ENCODE measurements around the gene CD44.

The CD44 gene

GRCh38 chr11:35126000-35126878 lies 12.7 kb upstream of the CD44 start:
- Histone ChIP-seq H3K79me2 (ENCODE audit: insufficient read depth, low read length) (no peaks in the 10 kb centered on the region), H3K9me3 (ENCODE audit: insufficient read depth, low read length, severe bottlenecking) (no peaks in the 10 kb centered on the region), H3K9ac (ENCODE audit: low read depth, low read length) (no peak overlapping the region), H3K4me1 (ENCODE audit: insufficient read depth, low read length) (peaks cover 21% of the 10 kb centered on the region), H3K36me3 (ENCODE audit: insufficient read depth, low read length) (no peaks in the 10 kb centered on the region), H3K27ac (ENCODE audit: low read length) (no peak overlapping the region), H4K20me1 (ENCODE audit: insufficient read depth, low read length) (no peaks in the 10 kb centered on the region), H2AFZ (ENCODE audit: low read depth, low read length) (no peak overlapping the region), H3K4me2 (ENCODE audit: insufficient read depth, low read length) (no peak overlapping the region), H3K27me3 (ENCODE audit: insufficient read depth, low read length, poor library complexity) (no peaks in the 10 kb centered on the region), H3K4me3 (ENCODE audit: low read depth in 1 of 2, low read length in 2 of 2) (no peak overlapping the region)
- TF ChIP-seq EZH2 (IDR thresholded peaks at IDR 0.05; ENCODE audit: borderline replicate concordance, low read depth, low read length, severe bottlenecking), result no peak
- no peak for TF ChIP-seq CTCF (IDR thresholded peaks at IDR 0.05; ENCODE audit: borderline replicate concordance, extremely low read depth, low read length, poor library complexity, severe bottlenecking)
- no peak for DNase-seq
- no peak for ATAC-seq (ENCODE audit: insufficient read depth, low read depth)

- Histone ChIP-seq H3K4me1 (ENCODE audit: insufficient read depth, low read length) (peaks cover 21% of the 10 kb centered on the region), H3K9ac (ENCODE audit: low read depth, low read length) (no peak overlapping the region), H3K27me3 (ENCODE audit: insufficient read depth, low read length, poor library complexity) (no peaks in the 10 kb centered on the region), H3K9me3 (ENCODE audit: insufficient read depth, low read length, severe bottlenecking) (no peaks in the 10 kb centered on the region), H4K20me1 (ENCODE audit: insufficient read depth, low read length) (no peaks in the 10 kb centered on the region), H3K4me3 (ENCODE audit: low read depth in 1 of 2, low read length in 2 of 2) (no peak overlapping the region), H2AFZ (ENCODE audit: low read depth, low read length) (no peak overlapping the region), H3K36me3 (ENCODE audit: insufficient read depth, low read length) (no peaks in the 10 kb centered on the region), H3K79me2 (ENCODE audit: insufficient read depth, low read length) (no peaks in the 10 kb centered on the region), H3K4me2 (ENCODE audit: insufficient read depth, low read length) (no peak overlapping the region), H3K27ac (ENCODE audit: low read length) (no peak overlapping the region)
- TF ChIP-seq CTCF (IDR thresholded peaks at IDR 0.05; ENCODE audit: borderline replicate concordance, extremely low read depth, low read length, poor library complexity, severe bottlenecking) (no peak), EZH2 (IDR thresholded peaks at IDR 0.05; ENCODE audit: borderline replicate concordance, low read depth, low read length, severe bottlenecking) (no peak)
- DNase-seq, result no peak
- no peak for ATAC-seq (ENCODE audit: insufficient read depth, low read depth)
Measured at GRCh38 chr11:35126879-35127581, 11.9 kb upstream of the CD44 start.

GRCh38 chr11:35127619-35128018 lies 11.4 kb upstream of the CD44 start:
- no peaks in the 10 kb centered on the region for H3K79me2 ChIP-seq (ENCODE audit: insufficient read depth, low read length)
- ATAC-seq (ENCODE audit: insufficient read depth, low read depth), result no peak
- no peak for TF ChIP-seq CTCF (IDR thresholded peaks at IDR 0.05; ENCODE audit: borderline replicate concordance, extremely low read depth, low read length, poor library complexity, severe bottlenecking)
- TF ChIP-seq EZH2 (IDR thresholded peaks at IDR 0.05; ENCODE audit: borderline replicate concordance, low read depth, low read length, severe bottlenecking), result no peak
- H3K27me3 ChIP-seq (ENCODE audit: insufficient read depth, low read length, poor library complexity), result no peaks in the 10 kb centered on the region
- H2AFZ ChIP-seq (ENCODE audit: low read depth, low read length), result no peak overlapping the region
- no peak overlapping the region for H3K4me2 ChIP-seq (ENCODE audit: insufficient read depth, low read length)
- no peak overlapping the region for H3K27ac ChIP-seq (ENCODE audit: low read length)
- DNase-seq, result no peak
- H3K4me3 ChIP-seq (ENCODE audit: low read depth in 1 of 2, low read length in 2 of 2), result no peak overlapping the region
- H3K36me3 ChIP-seq (ENCODE audit: insufficient read depth, low read length), result no peaks in the 10 kb centered on the region
- H3K4me1 ChIP-seq (ENCODE audit: insufficient read depth, low read length), result peaks cover 18% of the 10 kb centered on the region
- H4K20me1 ChIP-seq (ENCODE audit: insufficient read depth, low read length), result no peaks in the 10 kb centered on the region
- no peaks in the 10 kb centered on the region for H3K9me3 ChIP-seq (ENCODE audit: insufficient read depth, low read length, severe bottlenecking)
- H3K9ac ChIP-seq (ENCODE audit: low read depth, low read length), result no peak overlapping the region

All from DND-41 (cell line).